ENCODE data around the gene ELOVL7. TPM values are rescaled to one million over a fixed set of nuclear protein-coding genes. Genes with fewer than 3 reads are reported as not detected.
"Not testable (repeated sequence)": the region's sequence is repeated elsewhere in the genome, so short reads cannot be mapped to it uniquely, and the experiment has no call there.

ELOVL7 gene
- total RNA-seq, 1 experiment from 2014 or later = 2.5 TPM

- Mint-ChIP-seq H3K4me3 (no peak overlapping the region), H3K4me1 (no peaks in the 10 kb centered on the region), H3K27me3 (ENCODE audit: low read depth) (no peaks in the 10 kb centered on the region), H3K9me3 (no peaks in the 10 kb centered on the region), H3K36me3 (ENCODE audit: insufficient read depth in 1 of 3, low read depth in 3 of 3) (no peaks in the 10 kb centered on the region), H3K27ac (no peak overlapping the region)
- Histone ChIP-seq H4K5ac (ENCODE audit: insufficient read length, low read depth, low read length) (no peak overlapping the region), H3K23me2 (ENCODE audit: insufficient read length, low read depth, low read length, poor library complexity, severe bottlenecking) (no peaks in the 10 kb centered on the region), H3K23ac (ENCODE audit: insufficient read length, low read depth, low read length) (no peak overlapping the region), H2BK15ac (ENCODE audit: low read depth, low read length) (no peak overlapping the region), H3K56ac (ENCODE audit: insufficient read length, low read depth, low read length) (no peak overlapping the region), H2BK5ac (ENCODE audit: insufficient read length, low read length) (no peak overlapping the region), H3K4me1 (ENCODE audit: insufficient read depth, low read length) (no peaks in the 10 kb centered on the region), H2BK120ac (ENCODE audit: low read depth, low read length, poor library complexity, severe bottlenecking) (no peak overlapping the region), H3K27me3 (ENCODE audit: insufficient read depth, low read length) (no peaks in the 10 kb centered on the region), H3K14ac (ENCODE audit: insufficient read depth, low read length) (no peak overlapping the region), H4K20me1 (ENCODE audit: control insufficient read depth, insufficient read depth, insufficient read length) (no peaks in the 10 kb centered on the region), H4K91ac (ENCODE audit: insufficient read length, low read depth, low read length) (no peak overlapping the region), H2BK20ac (ENCODE audit: low read depth, low read length, poor library complexity, severe bottlenecking) (no peak overlapping the region), H3K27ac (ENCODE audit: insufficient read length, low read depth, low read length) (no peak overlapping the region), H3K79me2 (ENCODE audit: insufficient read depth, low read length) (no peaks in the 10 kb centered on the region; the same call in 1 of the 2 replicates), H2BK12ac (ENCODE audit: insufficient read length, low read depth, low read length) (no peak overlapping the region), H3T11ph (ENCODE audit: low read length) (no peak overlapping the region), H4K8ac (replicated peaks; ENCODE audit: insufficient read length, low read depth, low read length) (no peak overlapping the region), H2AFZ (ENCODE audit: low read length) (no peak overlapping the region), H3K4ac (ENCODE audit: low read depth, low read length) (no peak overlapping the region), H3K4me2 (ENCODE audit: insufficient read depth, insufficient read length, low read length) (no peak overlapping the region), H3K18ac (ENCODE audit: insufficient read length, low read depth, low read length) (no peak overlapping the region), H3K79me1 (ENCODE audit: insufficient read depth, low read depth, low read length, poor library complexity, severe bottlenecking) (no peaks in the 10 kb centered on the region), H3K9me3 (ENCODE audit: control insufficient read depth, low read depth, low read length) (no peaks in the 10 kb centered on the region), H2AK5ac (ENCODE audit: insufficient read length, low read length) (no peak overlapping the region), H3K9ac (ENCODE audit: extremely low read depth, insufficient read length, low read length) (no peak overlapping the region)
- DNase-seq = no peak
- no peak for TF ChIP-seq CTCF (conservative IDR thresholded peaks at IDR 0.05)
- no CpG with 5 or more reads among the region's 9 CpGs for WGBS (ENCODE audit: extremely low coverage, insufficient read length, low lambda C conversion rate)
These were observed 23.2 kb downstream of the ELOVL7 start for GRCh38 chr5:60820593-60821487.

GRCh38 chr5:60816138-60816537 lies 27.9 kb downstream of the ELOVL7 start:
- not testable (repeated sequence) for H3T11ph ChIP-seq (ENCODE audit: low read length); H2AFZ ChIP-seq (ENCODE audit: low read length); H3K9me3 ChIP-seq (ENCODE audit: control insufficient read depth, low read depth, low read length); H3K36me3 Mint-ChIP-seq (ENCODE audit: insufficient read depth in 1 of 3, low read depth in 3 of 3); H4K20me1 ChIP-seq (ENCODE audit: control insufficient read depth, insufficient read depth, insufficient read length); H2BK15ac ChIP-seq (ENCODE audit: low read depth, low read length); H3K9ac ChIP-seq (ENCODE audit: extremely low read depth, insufficient read length, low read length); DNase-seq; H3K56ac ChIP-seq (ENCODE audit: insufficient read length, low read depth, low read length); H2BK120ac ChIP-seq (ENCODE audit: low read depth, low read length, poor library complexity, severe bottlenecking); H3K27ac ChIP-seq (ENCODE audit: insufficient read length, low read depth, low read length); H4K8ac ChIP-seq (replicated peaks; ENCODE audit: insufficient read length, low read depth, low read length); H3K23ac ChIP-seq (ENCODE audit: insufficient read length, low read depth, low read length); H3K4me1 Mint-ChIP-seq; H3K79me2 ChIP-seq (ENCODE audit: insufficient read depth, low read length); H4K91ac ChIP-seq (ENCODE audit: insufficient read length, low read depth, low read length); H3K4me1 ChIP-seq (ENCODE audit: insufficient read depth, low read length); H2BK5ac ChIP-seq (ENCODE audit: insufficient read length, low read length); H2BK12ac ChIP-seq (ENCODE audit: insufficient read length, low read depth, low read length); H3K27me3 ChIP-seq (ENCODE audit: insufficient read depth, low read length); H2AK5ac ChIP-seq (ENCODE audit: insufficient read length, low read length); H3K27me3 Mint-ChIP-seq (ENCODE audit: low read depth); H4K5ac ChIP-seq (ENCODE audit: insufficient read length, low read depth, low read length); H3K14ac ChIP-seq (ENCODE audit: insufficient read depth, low read length); H3K79me1 ChIP-seq (ENCODE audit: insufficient read depth, low read depth, low read length, poor library complexity, severe bottlenecking); H3K18ac ChIP-seq (ENCODE audit: insufficient read length, low read depth, low read length); H3K4me3 Mint-ChIP-seq; H3K4me2 ChIP-seq (ENCODE audit: insufficient read depth, insufficient read length, low read length); H3K23me2 ChIP-seq (ENCODE audit: insufficient read length, low read depth, low read length, poor library complexity, severe bottlenecking); H2BK20ac ChIP-seq (ENCODE audit: low read depth, low read length, poor library complexity, severe bottlenecking); H3K4ac ChIP-seq (ENCODE audit: low read depth, low read length); H3K9me3 Mint-ChIP-seq
- peak overlapping the region in 1 of 3 experiments; percentile 57; a peak in 1 of 7 replicates for H3K27ac Mint-ChIP-seq
- WGBS (ENCODE audit: extremely low coverage, insufficient read length, low lambda C conversion rate) = no CpG with 5 or more reads among the region's 5 CpGs
